Measurements from ENCODE around the gene FGF1. TPM values are rescaled to one million over a fixed set of nuclear protein-coding genes. Genes with fewer than 3 reads are reported as not detected.

Gene FGF1
- total RNA-seq, 1 experiment from 2014 or later = 0.24 TPM

- Histone ChIP-seq H3K36me3 (replicated peaks; ENCODE audit: control insufficient read depth, insufficient read depth, low read length) (no peaks in the 10 kb centered on the region), H3K4me3 (ENCODE audit: insufficient read depth, low read depth, low read length) (no peak overlapping the region), H3K27me3 (ENCODE audit: control insufficient read depth, insufficient read depth, low read length) (no peaks in the 10 kb centered on the region)
- DNase-seq = no peak
Measured at GRCh38 chr5:142610176-142611001, 75.5 kb downstream of the FGF1 start.

DNA sequence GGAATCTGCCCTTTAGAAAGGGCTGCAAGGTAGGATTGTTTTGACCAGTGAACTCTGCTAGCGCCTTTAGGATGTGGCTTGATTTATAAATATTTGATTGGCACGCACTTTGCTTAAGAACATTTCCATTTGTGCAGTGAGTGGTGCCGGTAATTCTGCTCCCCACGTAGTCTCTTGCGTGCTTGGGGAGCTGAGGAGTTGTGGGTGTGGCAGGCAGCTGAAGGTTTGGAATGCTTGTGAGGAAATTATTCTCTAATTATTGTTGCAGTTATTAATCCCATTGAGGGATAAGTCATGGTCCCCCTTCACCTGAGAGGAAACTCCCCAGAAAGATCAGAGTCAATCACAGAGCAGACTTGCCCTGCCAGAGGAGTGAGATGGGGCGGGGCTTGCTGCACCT lies 76.7 kb downstream of the FGF1 start:
- Histone ChIP-seq H3K4me3 (ENCODE audit: insufficient read depth, low read depth, low read length) (no peak overlapping the region), H3K27me3 (ENCODE audit: control insufficient read depth, insufficient read depth, low read length) (no peaks in the 10 kb centered on the region), H3K36me3 (replicated peaks; ENCODE audit: control insufficient read depth, insufficient read depth, low read length) (no peaks in the 10 kb centered on the region)
- no peak for DNase-seq

- no peak overlapping the region for H3K4me3 ChIP-seq (ENCODE audit: insufficient read depth, low read depth, low read length)
- H3K36me3 ChIP-seq (replicated peaks; ENCODE audit: control insufficient read depth, insufficient read depth, low read length) = no peaks in the 10 kb centered on the region
- no peak for DNase-seq
- no peaks in the 10 kb centered on the region for H3K27me3 ChIP-seq (ENCODE audit: control insufficient read depth, insufficient read depth, low read length)
Measured at GRCh38 chr5:142608081-142608480, 77.8 kb downstream of the FGF1 start.

DNA sequence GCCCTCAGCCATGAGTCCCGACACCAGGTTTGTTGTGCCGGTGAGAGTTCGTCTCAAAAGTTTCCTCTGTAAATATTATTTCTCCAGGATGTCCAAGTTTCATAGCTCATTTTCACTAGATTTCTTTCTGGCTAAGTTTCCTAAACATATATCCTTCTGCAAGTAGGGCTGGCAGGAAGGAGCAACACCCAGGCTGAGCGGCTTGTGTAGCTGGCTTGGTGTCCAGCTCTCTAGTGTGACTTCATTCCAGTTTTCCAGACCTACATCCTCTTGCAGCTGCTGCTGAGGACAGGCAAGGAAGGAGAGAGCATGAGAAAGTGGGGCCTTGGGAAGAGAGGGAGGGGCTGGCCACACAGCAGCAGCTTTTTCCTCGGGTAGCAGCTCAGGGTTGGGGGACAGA lies 80.3 kb downstream of the FGF1 start:
- Histone ChIP-seq H3K27me3 (ENCODE audit: control insufficient read depth, insufficient read depth, low read length) (no peaks in the 10 kb centered on the region), H3K4me3 (ENCODE audit: insufficient read depth, low read depth, low read length) (no peak overlapping the region), H3K36me3 (replicated peaks; ENCODE audit: control insufficient read depth, insufficient read depth, low read length) (no peaks in the 10 kb centered on the region)
- DNase-seq = no peak

GRCh38 chr5:142602720-142603245 lies 83.1 kb downstream of the FGF1 start:
- no peak for DNase-seq
- no peak overlapping the region for H3K4me3 ChIP-seq (ENCODE audit: insufficient read depth, low read depth, low read length)
- H3K27me3 ChIP-seq (ENCODE audit: control insufficient read depth, insufficient read depth, low read length) = no peaks in the 10 kb centered on the region
- H3K36me3 ChIP-seq (replicated peaks; ENCODE audit: control insufficient read depth, insufficient read depth, low read length) = no peaks in the 10 kb centered on the region

DNA sequence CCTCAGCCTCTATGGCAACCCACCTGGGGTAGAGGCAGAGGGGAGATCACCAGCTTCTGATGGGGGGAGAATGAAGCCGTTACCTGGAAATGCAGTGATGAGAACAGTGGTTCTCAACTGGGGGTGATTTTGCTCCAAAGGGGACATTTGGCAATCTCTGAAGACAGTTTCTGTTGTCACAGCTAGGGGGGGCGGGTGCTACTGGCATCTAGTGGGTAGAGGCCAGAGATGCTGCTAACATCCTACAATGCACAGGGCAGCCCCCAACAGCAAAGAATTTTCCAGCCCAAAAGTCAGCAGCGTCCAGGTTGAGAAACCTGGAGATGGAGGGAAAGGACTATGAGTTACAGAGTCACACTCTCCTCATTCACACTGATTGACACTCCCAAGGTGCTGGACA lies 84.5 kb downstream of the FGF1 start:
- H3K27me3 ChIP-seq (ENCODE audit: control insufficient read depth, insufficient read depth, low read length) = no peaks in the 10 kb centered on the region
- DNase-seq = no peak
- H3K36me3 ChIP-seq (replicated peaks; ENCODE audit: control insufficient read depth, insufficient read depth, low read length) = no peaks in the 10 kb centered on the region
- no peak overlapping the region for H3K4me3 ChIP-seq (ENCODE audit: insufficient read depth, low read depth, low read length)

GRCh38 chr5:142600611-142601358 lies 85.1 kb downstream of the FGF1 start:
- Histone ChIP-seq H3K4me3 (ENCODE audit: insufficient read depth, low read depth, low read length) (no peak overlapping the region), H3K36me3 (replicated peaks; ENCODE audit: control insufficient read depth, insufficient read depth, low read length) (no peaks in the 10 kb centered on the region), H3K27me3 (ENCODE audit: control insufficient read depth, insufficient read depth, low read length) (no peaks in the 10 kb centered on the region)
- no peak for DNase-seq

DNA sequence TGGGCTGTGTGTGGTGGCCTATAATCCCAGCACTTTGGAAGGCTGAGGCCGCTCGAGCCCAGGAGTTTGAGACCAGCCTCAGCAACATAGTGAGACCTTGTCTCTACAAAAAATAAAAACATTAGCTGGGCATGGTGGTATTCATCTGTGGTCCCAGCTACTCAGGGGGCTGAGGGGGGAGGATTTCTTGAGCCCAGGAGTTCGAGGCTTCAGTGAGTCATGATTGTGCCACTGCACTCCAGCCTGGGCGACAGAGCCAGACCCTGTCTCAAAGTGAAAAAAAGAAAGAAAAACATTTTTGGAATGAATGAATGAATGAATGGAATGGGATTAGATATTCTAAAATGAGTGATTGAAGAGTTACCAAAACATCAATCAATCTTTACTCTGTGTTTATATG lies 85.8 kb downstream of the FGF1 start:
- H3K27me3 ChIP-seq (ENCODE audit: control insufficient read depth, insufficient read depth, low read length) = no peaks in the 10 kb centered on the region
- H3K36me3 ChIP-seq (replicated peaks; ENCODE audit: control insufficient read depth, insufficient read depth, low read length) = no peaks in the 10 kb centered on the region
- no peak for DNase-seq
- H3K4me3 ChIP-seq (ENCODE audit: insufficient read depth, low read depth, low read length) = no peak overlapping the region

DNA sequence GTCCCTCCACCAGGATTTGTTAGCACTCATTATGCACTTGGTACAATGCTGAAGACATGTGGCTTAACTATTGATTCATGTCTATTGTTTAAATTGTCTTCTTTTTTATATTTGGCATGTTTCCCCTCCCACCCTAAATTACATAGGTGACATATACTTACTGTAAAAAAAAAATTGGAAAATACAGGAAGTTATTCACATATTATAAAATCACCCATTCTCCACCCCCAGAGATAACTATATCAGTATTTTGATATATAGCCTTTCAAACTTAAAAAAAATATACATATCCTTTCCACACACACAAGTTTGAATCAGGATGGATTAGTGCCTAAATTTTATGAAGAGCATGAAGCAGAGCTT lies 87.6 kb downstream of the FGF1 start:
- DNase-seq = no peak
- no peaks in the 10 kb centered on the region for H3K27me3 ChIP-seq (ENCODE audit: control insufficient read depth, insufficient read depth, low read length)
- no peak overlapping the region for H3K4me3 ChIP-seq (ENCODE audit: insufficient read depth, low read depth, low read length)

GRCh38 chr5:142597546-142598337 lies 88.1 kb downstream of the FGF1 start:
- Histone ChIP-seq H3K27me3 (ENCODE audit: control insufficient read depth, insufficient read depth, low read length) (no peaks in the 10 kb centered on the region), H3K36me3 (replicated peaks; ENCODE audit: control insufficient read depth, insufficient read depth, low read length) (no peaks in the 10 kb centered on the region), H3K4me3 (ENCODE audit: insufficient read depth, low read depth, low read length) (no peak overlapping the region)
- DNase-seq = no peak

More for the DNA sequence above, 87.6 kb downstream of the FGF1 start:
- H3K36me3 ChIP-seq (replicated peaks; ENCODE audit: control insufficient read depth, insufficient read depth, low read length) = no peaks in the 10 kb centered on the region

GRCh38 chr5:142597025-142597424 lies 88.9 kb downstream of the FGF1 start:
- Histone ChIP-seq H3K27me3 (ENCODE audit: control insufficient read depth, insufficient read depth, low read length) (no peaks in the 10 kb centered on the region), H3K4me3 (ENCODE audit: insufficient read depth, low read depth, low read length) (no peak overlapping the region), H3K36me3 (replicated peaks; ENCODE audit: control insufficient read depth, insufficient read depth, low read length) (no peaks in the 10 kb centered on the region)
- no peak for DNase-seq

DNA sequence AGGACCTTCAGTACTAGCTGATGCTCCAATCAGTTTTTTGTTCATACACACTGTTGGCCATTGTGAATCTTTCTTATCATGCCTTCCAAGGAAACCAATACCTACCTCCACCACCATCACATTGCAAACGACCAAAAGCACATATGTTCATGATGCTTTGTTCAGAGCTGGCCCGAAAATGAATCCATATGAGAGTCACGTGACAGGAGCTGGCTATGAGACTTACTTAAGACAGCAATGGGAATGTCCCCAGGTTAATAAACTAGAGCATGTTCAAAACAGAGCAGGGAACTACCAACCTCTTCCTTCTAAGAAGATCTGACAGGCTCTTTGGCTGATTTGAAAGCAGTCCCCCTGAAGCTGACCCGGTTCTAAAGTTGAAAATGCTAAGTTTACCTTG lies 93.5 kb downstream of the FGF1 start:
- DNase-seq = no peak
- H3K27me3 ChIP-seq (ENCODE audit: control insufficient read depth, insufficient read depth, low read length) = no peaks in the 10 kb centered on the region

DNA sequence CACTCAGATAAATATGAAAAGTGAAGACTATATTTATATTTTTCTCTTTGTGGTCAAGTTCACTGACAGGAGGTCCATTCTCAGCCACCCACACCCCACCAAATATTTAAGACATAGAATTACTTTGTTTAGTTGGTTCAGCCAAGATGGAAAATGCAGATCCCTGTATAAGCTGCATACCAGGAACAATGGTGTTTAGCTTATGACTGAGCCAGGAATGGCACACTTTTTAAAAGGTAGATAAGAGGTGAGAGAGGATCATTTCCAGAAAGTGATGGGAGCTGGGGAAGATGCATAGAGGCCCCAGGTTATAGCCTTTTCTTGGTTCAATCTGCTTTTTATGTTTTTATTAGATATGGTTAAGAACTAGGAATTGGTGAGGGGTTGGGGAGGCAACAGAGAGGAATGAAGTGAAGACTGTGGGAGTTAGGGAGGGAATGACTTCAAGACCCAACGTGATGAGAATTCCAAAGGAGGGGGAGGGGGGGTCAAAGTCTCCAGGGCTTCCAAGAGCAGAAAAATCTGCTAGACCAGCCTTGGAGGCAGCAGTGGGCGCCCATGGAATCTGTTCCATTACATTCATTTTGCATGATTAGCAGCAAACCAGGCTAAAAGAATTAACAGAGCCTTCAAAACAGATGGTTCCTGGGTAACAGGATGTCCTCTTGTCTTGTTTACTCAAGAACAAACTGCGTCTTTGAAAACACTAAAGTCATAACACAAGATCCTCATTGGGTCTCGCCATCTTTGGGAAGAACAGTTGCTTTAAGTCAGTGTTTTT lies 95.2 kb downstream of the FGF1 start:
- Histone ChIP-seq H3K36me3 (replicated peaks; ENCODE audit: control insufficient read depth, insufficient read depth, low read length) (no peaks in the 10 kb centered on the region), H3K27me3 (ENCODE audit: control insufficient read depth, insufficient read depth, low read length) (no peaks in the 10 kb centered on the region), H3K4me3 (ENCODE audit: insufficient read depth, low read depth, low read length) (no peak overlapping the region)
- DNase-seq = no peak

More for the DNA sequence above, 93.5 kb downstream of the FGF1 start:
- Histone ChIP-seq H3K36me3 (replicated peaks; ENCODE audit: control insufficient read depth, insufficient read depth, low read length) (no peaks in the 10 kb centered on the region), H3K4me3 (ENCODE audit: insufficient read depth, low read depth, low read length) (no peak overlapping the region)

GRCh38 chr5:142589720-142590119 lies 96.2 kb downstream of the FGF1 start:
- Histone ChIP-seq H3K27me3 (ENCODE audit: control insufficient read depth, insufficient read depth, low read length) (no peaks in the 10 kb centered on the region), H3K36me3 (replicated peaks; ENCODE audit: control insufficient read depth, insufficient read depth, low read length) (no peaks in the 10 kb centered on the region), H3K4me3 (ENCODE audit: insufficient read depth, low read depth, low read length) (no peak overlapping the region)
- DNase-seq = no peak

Measured in H7 (cell line).